Measurements from ENCODE around the gene DEFB125. TPM values are rescaled to one million over a fixed set of nuclear protein-coding genes. Genes with fewer than 3 reads are reported as not detected.

DEFB125 gene, protein sequence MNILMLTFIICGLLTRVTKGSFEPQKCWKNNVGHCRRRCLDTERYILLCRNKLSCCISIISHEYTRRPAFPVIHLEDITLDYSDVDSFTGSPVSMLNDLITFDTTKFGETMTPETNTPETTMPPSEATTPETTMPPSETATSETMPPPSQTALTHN
- not detected in 2 replicates for total RNA-seq
- not detected for total RNA-seq (2013)
- not detected in 2 replicates for polyA plus RNA-seq
- polyA minus RNA-seq = not detected in 2 replicates

DNA sequence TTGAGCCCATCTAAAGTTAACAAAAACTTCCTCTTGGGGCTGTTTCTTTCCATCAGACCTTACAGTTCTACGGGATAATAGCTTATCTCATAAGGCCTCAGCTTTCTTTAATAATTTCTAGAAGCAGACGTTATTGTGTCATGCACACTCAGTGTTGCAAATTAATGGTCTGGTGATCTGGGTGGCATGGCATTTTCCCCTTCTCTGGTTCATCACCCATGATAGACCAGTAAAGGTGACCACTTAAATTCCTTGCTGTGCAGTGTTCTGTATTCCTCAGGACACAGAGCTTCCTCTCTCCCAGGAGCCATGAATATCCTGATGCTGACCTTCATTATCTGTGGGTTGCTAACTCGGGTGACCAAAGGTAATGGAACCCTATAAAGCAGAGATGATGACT is at the start of gene DEFB125:
Gene DEFB125 (plus strand): TSS at position 272 of the 400 bp plus-strand sequence. CDS start 38 bp downstream, at position 310.
- H3K27ac ChIP-seq (ENCODE audit: low read length in 2 of 2) = no peak within 1 kb of the TSS
- POLR2A ChIA-PET = no interaction called here
- no peak for ATAC-seq (ENCODE audit: low read depth)
- H3K79me2 ChIP-seq (ENCODE audit: control insufficient read depth, insufficient read depth, low read length) = no peaks in the 10 kb centered on the region
- Mint-ChIP-seq H3K9me3 (ENCODE audit: insufficient read depth) (no peaks in the 10 kb centered on the region), H3K27me3 (peaks cover 30% of the 10 kb centered on the region), H3K4me3 (no peak within 1 kb of the TSS), H3K27ac (no peak within 1 kb of the TSS), H3K4me1 (no peaks in the 10 kb centered on the region)
- no peak within 1 kb of the TSS for H3K4me2 ChIP-seq (replicated peaks; ENCODE audit: low read depth, low read length, poor library complexity, severe bottlenecking)
- peaks cover 0 to 4% (median 0%) of the 10 kb centered on the region in 3 donors for H3K9me3 ChIP-seq (ENCODE audit: control extremely low read depth in 1 of 3, control insufficient read depth in 2 of 3, insufficient read depth in 1 of 3, low read length in 2 of 3)
- no peak for DNase-seq
- intact Hi-C loops (cut with micrococcal nuclease) = no loop called here
- no peak within 1 kb of the TSS for H3K9ac ChIP-seq (ENCODE audit: low read length)
- H2AFZ ChIP-seq (ENCODE audit: insufficient read depth, low read depth, low read length, poor library complexity, severe bottlenecking) = no peak within 1 kb of the TSS
- H3K27me3 ChIP-seq (replicated peaks in 1 of 4; ENCODE audit: control extremely low read depth in 1 of 4, control insufficient read depth in 3 of 4, insufficient read depth in 4 of 4, low read length in 3 of 4) = peaks cover 0 to 9% (median 3%) of the 10 kb centered on the region in 4 experiments
- no peaks in the 10 kb centered on the region for H3K36me3 ChIP-seq (replicated peaks in 1 of 2; ENCODE audit: control extremely low read depth in 1 of 2, control insufficient read depth in 1 of 2, extremely low read depth in 1 of 2, insufficient read depth in 2 of 2, low read length in 1 of 2)
- TF ChIP-seq, protein P1, sequence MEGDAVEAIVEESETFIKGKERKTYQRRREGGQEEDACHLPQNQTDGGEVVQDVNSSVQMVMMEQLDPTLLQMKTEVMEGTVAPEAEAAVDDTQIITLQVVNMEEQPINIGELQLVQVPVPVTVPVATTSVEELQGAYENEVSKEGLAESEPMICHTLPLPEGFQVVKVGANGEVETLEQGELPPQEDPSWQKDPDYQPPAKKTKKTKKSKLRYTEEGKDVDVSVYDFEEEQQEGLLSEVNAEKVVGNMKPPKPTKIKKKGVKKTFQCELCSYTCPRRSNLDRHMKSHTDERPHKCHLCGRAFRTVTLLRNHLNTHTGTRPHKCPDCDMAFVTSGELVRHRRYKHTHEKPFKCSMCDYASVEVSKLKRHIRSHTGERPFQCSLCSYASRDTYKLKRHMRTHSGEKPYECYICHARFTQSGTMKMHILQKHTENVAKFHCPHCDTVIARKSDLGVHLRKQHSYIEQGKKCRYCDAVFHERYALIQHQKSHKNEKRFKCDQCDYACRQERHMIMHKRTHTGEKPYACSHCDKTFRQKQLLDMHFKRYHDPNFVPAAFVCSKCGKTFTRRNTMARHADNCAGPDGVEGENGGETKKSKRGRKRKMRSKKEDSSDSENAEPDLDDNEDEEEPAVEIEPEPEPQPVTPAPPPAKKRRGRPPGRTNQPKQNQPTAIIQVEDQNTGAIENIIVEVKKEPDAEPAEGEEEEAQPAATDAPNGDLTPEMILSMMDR (IDR thresholded peaks at IDR 0.05) = no peak
- TF ChIP-seq EZH2 (IDR thresholded peaks at IDR 0.05; ENCODE audit: borderline replicate concordance, insufficient read depth, low read depth, low read length, poor library complexity, severe bottlenecking) = no peak
- no peaks in the 10 kb centered on the region for H3K4me1 ChIP-seq (ENCODE audit: control insufficient read depth in 2 of 2, insufficient read depth in 2 of 2, low read length in 2 of 2)
- 20% methylated on average over 1 of the region's 3 CpGs for WGBS (ENCODE audit: insufficient coverage)
- no peak within 1 kb of the TSS for H3K4me3 ChIP-seq (ENCODE audit: control extremely low read depth in 1 of 5, extremely low read depth in 1 of 5, insufficient read depth in 1 of 5, low read depth in 2 of 5, low read length in 4 of 5)
- CTCF ChIA-PET = no interaction called here
- H4K20me1 ChIP-seq (ENCODE audit: control insufficient read depth, insufficient read depth, low read length, poor library complexity, severe bottlenecking) = no peaks in the 10 kb centered on the region

DNA sequence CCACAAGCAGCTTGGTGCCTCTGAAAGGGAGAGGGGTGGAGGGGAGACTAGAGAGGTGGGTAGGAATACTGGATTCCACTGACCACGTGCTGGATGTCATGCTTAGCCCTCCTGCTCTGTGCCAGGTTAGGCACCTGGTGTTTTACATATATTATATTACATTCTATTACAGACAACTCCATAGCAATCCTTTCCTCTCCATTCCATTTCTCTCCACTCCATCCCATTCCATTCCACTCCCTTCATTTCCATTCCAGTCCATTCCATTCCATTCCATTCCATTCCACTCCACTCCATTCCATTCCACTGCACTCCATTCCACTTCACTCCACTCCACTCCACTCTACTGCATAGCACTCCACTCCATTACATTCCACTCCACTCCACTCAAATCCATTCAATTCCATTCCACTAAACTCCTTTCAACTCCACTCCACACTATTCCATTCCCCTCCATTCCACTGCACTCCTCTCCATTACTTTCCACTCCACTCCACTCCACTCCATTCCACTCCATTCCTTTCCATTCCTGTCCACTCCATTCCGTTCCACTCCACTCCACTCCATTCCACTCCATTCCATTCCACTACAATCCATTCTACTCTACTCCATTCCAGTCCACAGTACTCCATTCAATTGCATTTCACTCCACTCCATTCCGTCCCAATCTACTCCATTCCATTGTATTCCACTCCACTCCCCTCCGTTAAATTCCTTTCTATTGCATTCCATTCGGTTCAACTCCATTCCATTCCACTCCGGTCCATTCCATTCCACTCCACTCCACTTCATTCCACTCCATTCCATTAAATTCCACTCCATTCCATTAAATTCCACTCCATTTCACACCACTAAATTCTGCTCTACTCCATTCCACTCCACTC is 27.2 kb upstream of the DEFB125 start:
- CTCF ChIA-PET = no interaction called here
- H3K4me3 Mint-ChIP-seq = no peak overlapping the region
- H3K27ac ChIP-seq (ENCODE audit: low read length in 2 of 2) = no peak overlapping the region

More for the DNA sequence above, 27.2 kb upstream of the DEFB125 start:
- no peaks in the 10 kb centered on the region for H3K79me2 ChIP-seq (ENCODE audit: control insufficient read depth, insufficient read depth, low read length)
- H3K9ac ChIP-seq (ENCODE audit: low read length) = no peak overlapping the region
- no peaks in the 10 kb centered on the region for H3K4me1 Mint-ChIP-seq
- peaks cover 0 to 20% (median 8%) of the 10 kb centered on the region in 3 donors for H3K9me3 ChIP-seq (ENCODE audit: control extremely low read depth in 1 of 3, control insufficient read depth in 2 of 3, insufficient read depth in 1 of 3, low read length in 2 of 3)
- no peak overlapping the region for H3K4me2 ChIP-seq (replicated peaks; ENCODE audit: low read depth, low read length, poor library complexity, severe bottlenecking)
- no peak overlapping the region for H2AFZ ChIP-seq (ENCODE audit: insufficient read depth, low read depth, low read length, poor library complexity, severe bottlenecking)
- H3K36me3 ChIP-seq (replicated peaks in 1 of 2; ENCODE audit: control extremely low read depth in 1 of 2, control insufficient read depth in 1 of 2, extremely low read depth in 1 of 2, insufficient read depth in 2 of 2, low read length in 1 of 2) = no peaks in the 10 kb centered on the region
- no peak overlapping the region for H3K4me3 ChIP-seq (ENCODE audit: control extremely low read depth in 1 of 5, extremely low read depth in 1 of 5, insufficient read depth in 1 of 5, low read depth in 2 of 5, low read length in 4 of 5)
- no peaks in the 10 kb centered on the region for H3K27me3 Mint-ChIP-seq
- peaks cover 0 to 5% (median 0%) of the 10 kb centered on the region in 4 experiments for H3K27me3 ChIP-seq (replicated peaks in 1 of 4; ENCODE audit: control extremely low read depth in 1 of 4, control insufficient read depth in 3 of 4, insufficient read depth in 4 of 4, low read length in 3 of 4)
- no peaks in the 10 kb centered on the region for H3K4me1 ChIP-seq (ENCODE audit: control insufficient read depth in 2 of 2, insufficient read depth in 2 of 2, low read length in 2 of 2)
- no peak for TF ChIP-seq EZH2 (IDR thresholded peaks at IDR 0.05; ENCODE audit: borderline replicate concordance, insufficient read depth, low read depth, low read length, poor library complexity, severe bottlenecking)
- TF ChIP-seq, protein P1 (IDR thresholded peaks at IDR 0.05) = no peak
- no peak overlapping the region for H3K27ac Mint-ChIP-seq
- no peak for DNase-seq
- POLR2A ChIA-PET = no interaction called here
- intact Hi-C loops (cut with micrococcal nuclease) = no loop called here
- ATAC-seq (ENCODE audit: low read depth) = no peak
- no peaks in the 10 kb centered on the region for H4K20me1 ChIP-seq (ENCODE audit: control insufficient read depth, insufficient read depth, low read length, poor library complexity, severe bottlenecking)
- no peaks in the 10 kb centered on the region for H3K9me3 Mint-ChIP-seq (ENCODE audit: insufficient read depth)
- 83% methylated on average over 5 of the region's 6 CpGs for WGBS (ENCODE audit: insufficient coverage)

Data from B cell (primary cell).